Colonic mucosa (tissue), 4 donors: Measurements from ENCODE around the gene ELF5. TPM values are rescaled to one million over a fixed set of nuclear protein-coding genes. Genes with fewer than 3 reads are reported as not detected.
A peak's percentile ranks its signal among the peaks of the same experiment; 100 is the strongest.

Source experiments
- DNase-seq: peaks from one replicate; pipeline ENCODE4 v3.0.0-alpha.2; 2020
- H3K27ac ChIP-seq: fragments of 200-600 bp; one replicate; pipeline ENCODE4 v1.8.0; 2021
- H3K27me3 ChIP-seq: fragments of 200-600 bp; one replicate; pipeline ENCODE4 v1.8.0; 2021
- H3K36me3 ChIP-seq: fragments of 200-600 bp; one replicate; pipeline ENCODE4 v1.8.0; 2021
- H3K4me1 ChIP-seq: fragments of 200-600 bp; one replicate; pipeline ENCODE4 v1.8.0; 2021; ENCODE audit warnings: mild to moderate bottlenecking
- H3K4me3 ChIP-seq: fragments of 200-600 bp; one replicate; pipeline ENCODE4 v1.8.0; 2021
- H3K9ac ChIP-seq, 2 donors: one replicate each; pipeline ENCODE4 v1.7.0; 2013; ENCODE audit warnings: control low read depth in 2 of 2, low read depth in 2 of 2, low read length in 2 of 2
- H3K9me3 ChIP-seq: fragments of 200-600 bp; one replicate; pipeline ENCODE4 v1.8.0; 2021
- CTCF ChIP-seq: fragments of 200-600 bp; IDR thresholded peaks from one replicate; pipeline ENCODE4 v1.8.0; 2022; ENCODE audit warnings: antibody characterized with exemption, mild to moderate bottlenecking
- intact Hi-C: fragments of 100-400 bp; cut with DNase I; formaldehyde crosslinking; loops from one replicate; pipeline ENCODE4 v1.14.1; 2022
- total RNA-seq, 2 donors: library from RNA; stranded (reverse); fragmentation: NEBNext Ultra II Directional in 1 of 2; extraction: Animal tissue kit (Norgen Biotek cat#: 25700) in 1 of 2; gene quantifications; one replicate each; pipeline ENCODE4 v1.2.1, GENCODE V29; 2021
- donor health status: healthy.
- donor health status: DM: no; HTN: no; CAD: no.
- donor health status: DM: no; HTN: no; CAD: no.

ELF5 gene
- total RNA-seq, 2 donors from 2014 or later = not detected

- H3K27me3 ChIP-seq = no peaks in the 10 kb centered on the region
- H3K9me3 ChIP-seq = no peaks in the 10 kb centered on the region
- DNase-seq = no peak
- H3K36me3 ChIP-seq = no peaks in the 10 kb centered on the region
- H3K4me3 ChIP-seq = no peak overlapping the region
- TF ChIP-seq CTCF = no peak
- no peak overlapping the region for H3K27ac ChIP-seq
- no peak overlapping the region for H3K9ac ChIP-seq
- intact Hi-C loops = no loop called here
- H3K4me1 ChIP-seq = no peaks in the 10 kb centered on the region
These were observed 2.9 kb upstream of the ELF5 start for GRCh38 chr11:34516247-34517040.

GRCh38 chr11:34514597-34514996, 1.0 kb upstream of the ELF5 start:
- Histone ChIP-seq H3K4me1 (no peaks in the 10 kb centered on the region), H3K9ac (no peak overlapping the region), H3K36me3 (no peaks in the 10 kb centered on the region), H3K27ac (no peak overlapping the region), H3K9me3 (no peaks in the 10 kb centered on the region), H3K27me3 (no peaks in the 10 kb centered on the region), H3K4me3 (no peak overlapping the region)
- intact Hi-C loops = loop anchor here (5.0 kb wide), 1 partner anchor 378 kb away; no protein-coding TSS in a partner anchor
- DNase-seq = no peak
- TF ChIP-seq CTCF = no peak

GRCh38 chr11:34512840-34513681, 533 bp downstream of the ELF5 start:
- Histone ChIP-seq H3K36me3 (no peaks in the 10 kb centered on the region), H3K9me3 (no peaks in the 10 kb centered on the region), H3K9ac (no peak overlapping the region), H3K4me1 (no peaks in the 10 kb centered on the region), H3K4me3 (no peak overlapping the region), H3K27ac (no peak overlapping the region), H3K27me3 (no peaks in the 10 kb centered on the region)
- DNase-seq = peak; percentile 57
- peak; percentile 76 for TF ChIP-seq CTCF
- intact Hi-C loops = loop anchor here (2.0 to 5.0 kb wide), 2 partner anchors 72 to 379 kb away; no protein-coding TSS in a partner anchor

- no peak for TF ChIP-seq CTCF
- Histone ChIP-seq H3K27ac (no peak overlapping the region), H3K4me3 (no peak overlapping the region), H3K9ac (no peak overlapping the region), H3K27me3 (no peaks in the 10 kb centered on the region), H3K4me1 (no peaks in the 10 kb centered on the region), H3K9me3 (no peaks in the 10 kb centered on the region), H3K36me3 (no peaks in the 10 kb centered on the region)
- intact Hi-C loops = loop anchor here (5.0 kb wide), 1 partner anchor 382 kb away; no protein-coding TSS in a partner anchor
- no peak for DNase-seq
These were observed 2.9 kb downstream of the ELF5 start for GRCh38 chr11:34510673-34511072.

GRCh38 chr11:34510218-34510617, 3.4 kb downstream of the ELF5 start:
- no peak for TF ChIP-seq CTCF
- intact Hi-C loops = loop anchor here (5.0 kb wide), 1 partner anchor 382 kb away; no protein-coding TSS in a partner anchor
- H3K27ac ChIP-seq = no peak overlapping the region
- no peak for DNase-seq
- no peaks in the 10 kb centered on the region for H3K36me3 ChIP-seq
- H3K27me3 ChIP-seq = no peaks in the 10 kb centered on the region
- H3K4me1 ChIP-seq = no peaks in the 10 kb centered on the region
- H3K9ac ChIP-seq = no peak overlapping the region
- H3K9me3 ChIP-seq = no peaks in the 10 kb centered on the region
- H3K4me3 ChIP-seq = no peak overlapping the region
